Mucosa of descending colon (tissue), 3 donors: Measurements from ENCODE around the gene IFI44. TPM values are rescaled to one million over a fixed set of nuclear protein-coding genes. Genes with fewer than 3 reads are reported as not detected.
A peak's percentile ranks its signal among the peaks of the same experiment; 100 is the strongest.

Source experiments
- ATAC-seq: fragments of 200-7000 bp; cut with Tn5 transposase; one replicate; pipeline ENCODE4 v1.9.1; 2020; ENCODE audit warnings: mild to moderate bottlenecking, moderate library complexity
- DNase-seq, 3 donors: peaks; one replicate each; pipeline ENCODE4 v3.0.0-alpha.2; 2020
- H3K36me3 ChIP-seq: fragments of 200-600 bp; one replicate; pipeline ENCODE4 v1.8.0; 2021; ENCODE audit warnings: low read depth, mild to moderate bottlenecking
- H3K4me1 ChIP-seq: fragments of 200-600 bp; one replicate; pipeline ENCODE4 v1.8.0; 2021; ENCODE audit warnings: low read depth, mild to moderate bottlenecking
- H3K4me3 ChIP-seq: fragments of 200-600 bp; one replicate; pipeline ENCODE4 v1.8.0; 2021; ENCODE audit warnings: mild to moderate bottlenecking
- H3K9me3 ChIP-seq: fragments of 200-600 bp; one replicate; pipeline ENCODE4 v1.8.0; 2021; ENCODE audit warnings: mild to moderate bottlenecking
- CTCF ChIP-seq: fragments of 200-600 bp; IDR thresholded peaks from one replicate; pipeline ENCODE4 v1.8.0; 2022; ENCODE audit warnings: antibody characterized with exemption, mild to moderate bottlenecking
- intact Hi-C, 2 donors: fragments of 100-400 bp; cut with DNase I in 1 of 2; cut with micrococcal nuclease in 1 of 2; formaldehyde crosslinking; loops; one replicate each; pipeline versions ENCODE4 v1.11.0 to v1.11.1; 2022; cut with DNase I, micrococcal nuclease
- long read RNA-seq, 2 donors: library from polyadenylated mRNA; unstranded; transcript quantifications; one replicate each; pipeline ENCODE4 v2.0.0, GENCODE V29; 2019 to 2021
- total RNA-seq, 3 donors: library from RNA; stranded (reverse); fragmentation: NEBNext Ultra II Directional in 2 of 3; extraction: Animal tissue kit (Norgen Biotek cat#: 25700) in 2 of 3; gene quantifications; one replicate each; pipeline versions ENCODE4 v1.2.1 to v1.2.4, GENCODE V29; 2021 to 2023
- donor health status: DM: no; HTN: no; CAD: no; lungs with moderate emphysema.
- donor health status: DM: no; HTN: no; CAD: no.
- donor health status: DM: no; HTN: yes; CAD: no.

The IFI44 gene, protein sequence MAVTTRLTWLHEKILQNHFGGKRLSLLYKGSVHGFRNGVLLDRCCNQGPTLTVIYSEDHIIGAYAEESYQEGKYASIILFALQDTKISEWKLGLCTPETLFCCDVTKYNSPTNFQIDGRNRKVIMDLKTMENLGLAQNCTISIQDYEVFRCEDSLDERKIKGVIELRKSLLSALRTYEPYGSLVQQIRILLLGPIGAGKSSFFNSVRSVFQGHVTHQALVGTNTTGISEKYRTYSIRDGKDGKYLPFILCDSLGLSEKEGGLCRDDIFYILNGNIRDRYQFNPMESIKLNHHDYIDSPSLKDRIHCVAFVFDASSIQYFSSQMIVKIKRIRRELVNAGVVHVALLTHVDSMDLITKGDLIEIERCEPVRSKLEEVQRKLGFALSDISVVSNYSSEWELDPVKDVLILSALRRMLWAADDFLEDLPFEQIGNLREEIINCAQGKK
- 10 to 100 TPM in 1 of 3 donors, 1 to 10 TPM in 2; 4.3 to 15.6 (median 8.1) TPM for total RNA-seq
- long read RNA-seq, donor 1, partial matches to known transcripts, result 0 of 3 reads
- long read RNA-seq, donor 1, other reads (novel, unspliced or antisense), result 3 of 3 reads
- long read RNA-seq, donor 2, transcript IFI44-201 (9 exons, 1,687 nt), result major isoform, 6 of 7 reads
- long read RNA-seq, donor 2, partial matches to known transcripts, result 0 of 7 reads
- long read RNA-seq, donor 2, other reads (novel, unspliced or antisense), result 1 of 7 reads

DNA sequence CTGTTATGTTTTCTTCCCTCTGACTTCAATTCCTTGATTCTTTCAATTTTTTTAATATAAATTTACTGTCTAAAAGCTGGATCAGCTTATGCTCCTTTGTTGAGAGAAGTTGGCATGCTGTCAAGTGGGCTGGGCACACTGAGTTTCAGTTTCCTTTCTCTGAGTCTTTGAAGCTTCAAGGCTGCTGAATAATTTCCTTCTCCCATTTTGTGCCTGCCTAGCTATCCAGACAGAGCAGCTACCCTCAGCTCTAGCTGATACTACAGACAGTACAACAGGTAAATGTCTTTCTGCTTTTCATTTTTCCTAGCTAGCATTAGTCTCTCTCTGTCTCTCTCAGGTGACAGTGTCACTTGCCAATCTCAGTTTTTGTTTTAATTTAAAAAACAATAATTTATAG, at the start of gene IFI44:
IFI44 (plus strand) TSS at position 204 of the 400 bp plus-strand sequence. CDS start 365 bp downstream, outside the sequence.
- ATAC-seq, result peak; percentile 94
- intact Hi-C loops, result no loop called here
- Histone ChIP-seq H3K36me3 (no peaks in the 10 kb centered on the region), H3K4me1 (no peaks in the 10 kb centered on the region), H3K4me3 (no peak within 1 kb of the TSS), H3K9me3 (no peaks in the 10 kb centered on the region)
- DNase-seq, result peak; percentile 62 to 95 (median 68)
- no peak for TF ChIP-seq CTCF

DNA sequence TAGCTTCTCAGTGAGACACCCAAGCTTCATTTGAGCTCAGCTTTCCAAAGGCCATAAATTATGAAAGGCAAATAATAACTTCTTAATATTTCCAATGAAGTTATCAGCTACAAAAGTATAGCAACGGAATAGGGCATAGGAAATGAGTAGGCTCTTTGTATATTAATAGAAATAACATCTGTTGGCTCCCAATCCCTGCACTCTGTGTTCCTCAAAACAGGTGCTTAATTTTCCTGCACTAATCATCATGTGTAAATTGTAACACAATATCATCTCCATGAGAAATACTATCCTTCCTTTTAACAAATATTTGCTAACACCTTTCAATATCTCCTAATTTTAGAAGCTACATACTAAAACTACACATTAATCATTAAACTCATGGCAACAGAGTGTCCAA, 48.6 kb upstream of the IFI44 start:
- no peak for TF ChIP-seq CTCF
- Histone ChIP-seq H3K4me3 (no peak overlapping the region), H3K4me1 (no peaks in the 10 kb centered on the region), H3K36me3 (no peaks in the 10 kb centered on the region), H3K9me3 (no peaks in the 10 kb centered on the region)
- no peak for DNase-seq
- intact Hi-C loops, result no loop called here
- no peak for ATAC-seq

- DNase-seq (no peak), ATAC-seq (no peak)
- H3K36me3 ChIP-seq, result no peaks in the 10 kb centered on the region
- H3K9me3 ChIP-seq, result no peaks in the 10 kb centered on the region
- no peaks in the 10 kb centered on the region for H3K4me1 ChIP-seq
- H3K4me3 ChIP-seq, result no peak overlapping the region
- intact Hi-C loops, result no loop called here
- no peak for TF ChIP-seq CTCF
Measured at GRCh38 chr1:78603206-78603605, 46.4 kb upstream of the IFI44 start.

GRCh38 chr1:78604643-78605042, 45.0 kb upstream of the IFI44 start:
- TF ChIP-seq CTCF, result no peak
- intact Hi-C loops, result loop anchor here in 1 of 2 donors (5.0 kb wide), 2 partner anchors 78 to 472 kb away; no protein-coding TSS in a partner anchor
- no peaks in the 10 kb centered on the region for H3K9me3 ChIP-seq
- H3K36me3 ChIP-seq, result no peaks in the 10 kb centered on the region
- no peak overlapping the region for H3K4me3 ChIP-seq
- ATAC-seq (no peak), DNase-seq (no peak)
- no peaks in the 10 kb centered on the region for H3K4me1 ChIP-seq

- TF ChIP-seq CTCF, result no peak
- no peak overlapping the region for H3K4me3 ChIP-seq
- H3K4me1 ChIP-seq, result no peaks in the 10 kb centered on the region
- no peaks in the 10 kb centered on the region for H3K36me3 ChIP-seq
- H3K9me3 ChIP-seq, result no peaks in the 10 kb centered on the region
- no peak for ATAC-seq
- DNase-seq, result no peak
- intact Hi-C loops, result loop anchor here in 1 of 2 donors (2.0 to 5.0 kb wide), 3 partner anchors 76 to 474 kb away; no protein-coding TSS in a partner anchor
Measured at GRCh38 chr1:78606274-78606673, 43.4 kb upstream of the IFI44 start.
